ENCODE results near the gene CCR3. TPM values are rescaled to one million over a fixed set of nuclear protein-coding genes. Genes with fewer than 3 reads are reported as not detected.
A peak's percentile ranks its signal among the peaks of the same experiment; 100 is the strongest.

Gene CCR3
- total RNA-seq, 1 donor from 2014 or later = not detected

GRCh38 chr3:46270474-46270873 lies 28.2 kb downstream of the CCR3 start:
- Mint-ChIP-seq H3K27me3 (ENCODE audit: unreplicated experiment) (no peaks in the 10 kb centered on the region), H3K4me1 (ENCODE audit: low read depth, unreplicated experiment) (no peaks in the 10 kb centered on the region), H3K27ac (ENCODE audit: unreplicated experiment) (no peak overlapping the region), H3K9me3 (ENCODE audit: unreplicated experiment) (peaks cover 5% of the 10 kb centered on the region), H3K36me3 (ENCODE audit: unreplicated experiment) (no peaks in the 10 kb centered on the region), H3K4me3 (ENCODE audit: unreplicated experiment) (no peak overlapping the region)
- DNase-seq = no peak
- no peak for TF ChIP-seq CTCF (IDR thresholded peaks at IDR 0.05; ENCODE audit: partially characterized antibody, unreplicated experiment)

- DNase-seq = no peak
- no peaks in the 10 kb centered on the region for H3K4me1 Mint-ChIP-seq (ENCODE audit: low read depth, unreplicated experiment)
- H3K27ac Mint-ChIP-seq (ENCODE audit: unreplicated experiment) = no peak overlapping the region
- no peak overlapping the region for H3K4me3 Mint-ChIP-seq (ENCODE audit: unreplicated experiment)
- H3K27me3 Mint-ChIP-seq (ENCODE audit: unreplicated experiment) = no peaks in the 10 kb centered on the region
- H3K36me3 Mint-ChIP-seq (ENCODE audit: unreplicated experiment) = no peaks in the 10 kb centered on the region
- TF ChIP-seq CTCF (IDR thresholded peaks at IDR 0.05; ENCODE audit: partially characterized antibody, unreplicated experiment) = no peak
- peaks cover 5% of the 10 kb centered on the region for H3K9me3 Mint-ChIP-seq (ENCODE audit: unreplicated experiment)
These were observed 29.0 kb downstream of the CCR3 start for GRCh38 chr3:46271209-46271745.

- peaks cover 5% of the 10 kb centered on the region for H3K9me3 Mint-ChIP-seq (ENCODE audit: unreplicated experiment)
- H3K27ac Mint-ChIP-seq (ENCODE audit: unreplicated experiment) = no peak overlapping the region
- no peak overlapping the region for H3K4me3 Mint-ChIP-seq (ENCODE audit: unreplicated experiment)
- no peaks in the 10 kb centered on the region for H3K4me1 Mint-ChIP-seq (ENCODE audit: low read depth, unreplicated experiment)
- peaks cover 2% of the 10 kb centered on the region for H3K27me3 Mint-ChIP-seq (ENCODE audit: unreplicated experiment)
- no peak for TF ChIP-seq CTCF (IDR thresholded peaks at IDR 0.05; ENCODE audit: partially characterized antibody, unreplicated experiment)
- no peaks in the 10 kb centered on the region for H3K36me3 Mint-ChIP-seq (ENCODE audit: unreplicated experiment)
- no peak for DNase-seq
These were observed 29.8 kb downstream of the CCR3 start for GRCh38 chr3:46272028-46272451.

- DNase-seq = peak; percentile 46
- Mint-ChIP-seq H3K4me1 (ENCODE audit: low read depth, unreplicated experiment) (no peaks in the 10 kb centered on the region), H3K9me3 (ENCODE audit: unreplicated experiment) (peaks cover 5% of the 10 kb centered on the region), H3K27me3 (ENCODE audit: unreplicated experiment) (peaks cover 2% of the 10 kb centered on the region), H3K36me3 (ENCODE audit: unreplicated experiment) (no peaks in the 10 kb centered on the region), H3K4me3 (ENCODE audit: unreplicated experiment) (no peak overlapping the region), H3K27ac (ENCODE audit: unreplicated experiment) (no peak overlapping the region)
- peak; percentile 29 for TF ChIP-seq CTCF (IDR thresholded peaks at IDR 0.05; ENCODE audit: partially characterized antibody, unreplicated experiment)
These were observed 34.3 kb downstream of the CCR3 start for GRCh38 chr3:46276497-46277099.

GRCh38 chr3:46277476-46277875 lies 35.2 kb downstream of the CCR3 start:
- Mint-ChIP-seq H3K36me3 (ENCODE audit: unreplicated experiment) (no peaks in the 10 kb centered on the region), H3K4me1 (ENCODE audit: low read depth, unreplicated experiment) (no peaks in the 10 kb centered on the region), H3K9me3 (ENCODE audit: unreplicated experiment) (peaks cover 5% of the 10 kb centered on the region)

More at GRCh38 chr3:46277476-46277875, 35.2 kb downstream of the CCR3 start:
- no peak overlapping the region for H3K27ac Mint-ChIP-seq (ENCODE audit: unreplicated experiment)
- DNase-seq = no peak
- peaks cover 2% of the 10 kb centered on the region for H3K27me3 Mint-ChIP-seq (ENCODE audit: unreplicated experiment)
- TF ChIP-seq CTCF (IDR thresholded peaks at IDR 0.05; ENCODE audit: partially characterized antibody, unreplicated experiment) = no peak
- no peak overlapping the region for H3K4me3 Mint-ChIP-seq (ENCODE audit: unreplicated experiment)

Data from glutamatergic neuron (in vitro differentiated cells).